Spinal cord (tissue), 10 donors: ENCODE data around the gene SSBP4. TPM values are rescaled to one million over a fixed set of nuclear protein-coding genes. Genes with fewer than 3 reads are reported as not detected.

Experiments used
- DNase-seq, 6 donors: peaks; one replicate each; pipeline versions ENCODE4 v3.0.0 to v3.0.0-alpha.2; 2013 to 2015; ENCODE audit warnings: low spot score in 6 of 6, low read depth in 4 of 6
- H3K27ac ChIP-seq: one replicate; pipeline ENCODE4 v1.5.1; 2013; ENCODE audit warnings: low read depth, low read length, control low read depth
- H3K27me3 ChIP-seq: one replicate; pipeline ENCODE4 v1.6.1; 2013; ENCODE audit warnings: low read length; ENCODE audit not compliant: control insufficient read depth, insufficient read depth
- H3K36me3 ChIP-seq: one replicate; pipeline ENCODE4 v1.6.1; 2013; ENCODE audit warnings: low read length; ENCODE audit not compliant: control insufficient read depth, insufficient read depth
- H3K4me1 ChIP-seq: one replicate; pipeline ENCODE4 v1.6.1; 2013; ENCODE audit warnings: low read length; ENCODE audit not compliant: control insufficient read depth, insufficient read depth
- H3K4me3 ChIP-seq: one replicate; pipeline ENCODE4 v1.5.1; 2013; ENCODE audit warnings: low read depth, low read length, control low read depth
- H3K9me3 ChIP-seq: one replicate; pipeline ENCODE4 v1.6.1; 2013; ENCODE audit warnings: low read length; ENCODE audit not compliant: control insufficient read depth, insufficient read depth
- WGBS: methylation state at CpG from one replicate; pipeline ENCODE4 v1.1.5; 2013; ENCODE audit warnings: missing lambda C conversion rate; ENCODE audit not compliant: insufficient coverage; 5-methylcytosine and 5-hydroxymethylcytosine counted together
- polyA plus RNA-seq, 2 donors: library from polyadenylated mRNA; unstranded; fragments of 120-200 nt; gene quantifications; one replicate each; pipeline ENCODE4 v1.2.1, GENCODE V29; 2013; ENCODE audit not compliant: insufficient read length in 2 of 2
- total RNA-seq, 2 donors: library from RNA; depleted of rRNA in 1 of 2; stranded (reverse); fragments of 120-200 nt in 1 of 2; fragments of >200 nt in 1 of 2; gene quantifications; one replicate each; pipeline versions ENCODE4 v1.2.3 to v1.2.4, GENCODE V29; 2013 to 2014
- donor health status: healthy.

The SSBP4 gene
- total and polyA plus RNA-seq, 4 donors: 33.5 to 166 (median 128) TPM

DNA sequence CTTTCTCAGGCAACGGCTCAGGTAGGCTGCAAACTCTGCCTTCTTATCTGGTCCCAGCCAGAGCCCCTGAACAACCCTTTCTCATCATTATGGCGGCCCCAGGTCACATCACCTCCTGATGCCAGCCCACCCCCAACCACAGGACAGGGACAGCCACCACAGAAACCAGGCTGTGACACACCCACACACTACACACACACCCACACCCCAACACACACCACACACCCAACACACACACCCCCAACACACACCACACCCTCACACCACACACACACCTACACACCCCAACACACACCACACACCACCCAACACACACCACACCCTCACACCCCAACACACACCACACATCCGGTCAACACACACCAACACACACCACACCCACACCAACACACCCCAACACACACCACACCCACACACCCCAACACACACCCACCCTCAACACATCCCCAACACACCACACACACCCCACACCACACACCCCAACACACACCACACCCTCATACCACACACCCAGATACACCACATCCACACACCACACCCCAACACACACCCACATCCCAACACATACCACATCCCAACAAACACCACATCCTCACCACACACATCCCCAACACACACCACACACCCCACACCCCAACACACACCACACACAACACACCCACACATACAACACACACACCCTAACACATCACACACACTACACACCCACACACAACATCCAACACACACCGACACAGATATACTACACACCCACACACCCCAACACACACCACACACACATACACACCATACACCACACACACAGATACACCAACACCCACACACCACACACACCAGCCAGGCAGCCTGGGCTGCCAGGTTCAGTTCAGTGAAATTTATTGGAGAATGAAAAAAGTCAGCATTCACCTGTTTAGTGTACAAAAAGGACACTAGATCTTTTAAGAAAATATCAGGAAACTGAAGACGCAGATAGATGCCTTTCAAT is 22.9 kb downstream of the SSBP4 start:
- H3K27ac ChIP-seq: no peak overlapping the region
- no peaks in the 10 kb centered on the region for H3K9me3 ChIP-seq
- no peak overlapping the region for H3K4me3 ChIP-seq
- H3K27me3 ChIP-seq: no peaks in the 10 kb centered on the region
- H3K36me3 ChIP-seq: peaks cover 64% of the 10 kb centered on the region
- 67% methylated on average over 2 of the region's 5 CpGs for WGBS
- DNase-seq: no peak
- peaks cover 21% of the 10 kb centered on the region for H3K4me1 ChIP-seq

DNA sequence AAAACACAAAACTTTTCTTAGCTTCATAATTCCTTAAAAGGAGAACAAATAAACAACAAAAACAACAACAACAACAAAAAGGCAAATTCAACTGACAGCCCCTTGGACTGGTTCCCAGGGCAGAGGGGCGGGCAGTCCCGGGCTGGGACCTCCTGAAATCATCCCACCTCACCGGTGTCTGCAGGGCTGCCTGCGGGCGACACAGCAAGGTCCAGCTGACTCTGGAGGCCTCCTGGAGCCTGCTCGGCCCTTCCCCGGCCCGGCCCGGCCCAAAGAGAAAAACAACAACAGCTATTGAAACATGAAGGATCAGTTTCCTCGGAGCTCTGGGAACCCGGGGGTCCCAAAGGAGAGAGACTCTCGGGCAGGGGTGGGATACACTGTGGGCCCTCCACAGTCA is 23.7 kb downstream of the SSBP4 start:
- no peak overlapping the region for H3K4me3 ChIP-seq

DNA sequence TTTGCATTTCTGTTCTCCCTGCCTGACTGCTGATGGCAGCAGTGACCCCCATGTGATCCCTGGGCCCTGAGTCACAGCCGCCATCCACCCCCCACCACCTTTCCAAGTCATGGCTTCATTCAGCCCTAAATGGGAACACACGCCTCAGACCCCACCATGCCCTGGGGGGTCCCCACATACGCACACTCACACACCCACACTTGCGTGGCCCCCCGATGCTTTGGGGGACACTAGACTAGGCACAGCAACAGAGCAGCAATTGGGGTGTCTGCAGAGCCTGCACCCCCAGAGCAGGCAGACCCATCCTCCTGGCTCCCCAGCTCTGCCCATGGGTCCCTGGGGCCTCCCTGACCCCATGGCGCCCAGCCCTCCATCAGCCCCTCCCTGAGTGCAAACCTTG is 24.2 kb downstream of the SSBP4 start:
- Histone ChIP-seq H3K27me3 (no peaks in the 10 kb centered on the region), H3K36me3 (peaks cover 75% of the 10 kb centered on the region), H3K4me1 (peaks cover 10% of the 10 kb centered on the region), H3K27ac (no peak overlapping the region), H3K4me3 (no peak overlapping the region), H3K9me3 (no peaks in the 10 kb centered on the region)
- WGBS: 94% methylated on average over 6 of the region's 6 CpGs
- no peak for DNase-seq

More for the DNA sequence above, 23.7 kb downstream of the SSBP4 start:
- WGBS: 64% methylated on average over 12 of the region's 12 CpGs
- no peak for DNase-seq
- H3K9me3 ChIP-seq: no peaks in the 10 kb centered on the region
- H3K4me1 ChIP-seq: peaks cover 14% of the 10 kb centered on the region
- H3K36me3 ChIP-seq: peaks cover 70% of the 10 kb centered on the region
- no peaks in the 10 kb centered on the region for H3K27me3 ChIP-seq
- no peak overlapping the region for H3K27ac ChIP-seq

DNA sequence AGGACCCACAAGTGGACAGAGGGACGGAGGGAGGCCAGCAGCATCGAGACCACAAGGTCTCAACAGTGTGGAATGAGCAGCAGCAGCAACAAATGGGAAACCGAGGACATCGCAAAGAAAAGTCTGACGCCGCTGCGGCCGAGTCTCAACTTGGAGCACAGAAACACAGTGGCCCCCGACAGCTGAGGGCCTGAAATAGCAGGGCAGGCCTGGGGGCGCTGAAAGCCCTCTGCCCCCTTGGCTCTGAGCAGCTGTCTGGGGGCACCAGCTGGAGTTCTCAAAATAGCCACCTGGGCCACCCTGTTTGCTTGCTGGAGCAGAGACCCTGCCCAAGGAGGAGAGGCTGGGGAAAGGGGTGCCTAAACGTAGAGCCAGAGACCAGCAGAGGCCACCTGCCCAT is 24.6 kb downstream of the SSBP4 start:
- Histone ChIP-seq H3K4me3 (no peak overlapping the region), H3K9me3 (no peaks in the 10 kb centered on the region), H3K4me1 (peaks cover 6% of the 10 kb centered on the region), H3K27me3 (no peaks in the 10 kb centered on the region), H3K27ac (no peak overlapping the region), H3K36me3 (peaks cover 79% of the 10 kb centered on the region)
- DNase-seq: no peak
- 87% methylated on average over 11 of the region's 11 CpGs for WGBS

DNA sequence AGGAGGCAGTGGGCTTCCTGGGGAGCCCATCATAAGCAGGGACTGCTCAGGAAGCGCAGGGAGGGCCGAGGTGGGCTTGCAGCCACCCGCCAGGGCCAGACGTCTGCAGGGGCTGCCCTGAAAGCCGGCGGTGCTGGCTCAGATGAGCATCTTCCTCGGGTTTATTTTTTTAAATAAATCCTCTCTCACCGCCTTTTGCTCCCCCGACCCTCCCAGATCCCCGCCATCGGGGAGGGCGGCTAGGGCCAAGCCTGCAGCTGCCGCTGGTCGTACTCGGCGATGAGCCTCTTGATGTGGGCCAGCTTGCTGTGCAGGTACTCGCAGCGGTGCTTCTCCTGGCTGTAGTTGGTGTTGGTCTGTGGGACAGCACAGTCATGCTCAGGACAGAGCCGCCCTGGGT is 25.3 kb downstream of the SSBP4 start:
- Histone ChIP-seq H3K9me3 (no peaks in the 10 kb centered on the region), H3K27ac (no peak overlapping the region), H3K4me3 (no peak overlapping the region), H3K27me3 (no peaks in the 10 kb centered on the region), H3K4me1 (no peaks in the 10 kb centered on the region), H3K36me3 (peaks cover 86% of the 10 kb centered on the region)
- WGBS: 82% methylated on average over 11 of the region's 19 CpGs
- DNase-seq: no peak

DNA sequence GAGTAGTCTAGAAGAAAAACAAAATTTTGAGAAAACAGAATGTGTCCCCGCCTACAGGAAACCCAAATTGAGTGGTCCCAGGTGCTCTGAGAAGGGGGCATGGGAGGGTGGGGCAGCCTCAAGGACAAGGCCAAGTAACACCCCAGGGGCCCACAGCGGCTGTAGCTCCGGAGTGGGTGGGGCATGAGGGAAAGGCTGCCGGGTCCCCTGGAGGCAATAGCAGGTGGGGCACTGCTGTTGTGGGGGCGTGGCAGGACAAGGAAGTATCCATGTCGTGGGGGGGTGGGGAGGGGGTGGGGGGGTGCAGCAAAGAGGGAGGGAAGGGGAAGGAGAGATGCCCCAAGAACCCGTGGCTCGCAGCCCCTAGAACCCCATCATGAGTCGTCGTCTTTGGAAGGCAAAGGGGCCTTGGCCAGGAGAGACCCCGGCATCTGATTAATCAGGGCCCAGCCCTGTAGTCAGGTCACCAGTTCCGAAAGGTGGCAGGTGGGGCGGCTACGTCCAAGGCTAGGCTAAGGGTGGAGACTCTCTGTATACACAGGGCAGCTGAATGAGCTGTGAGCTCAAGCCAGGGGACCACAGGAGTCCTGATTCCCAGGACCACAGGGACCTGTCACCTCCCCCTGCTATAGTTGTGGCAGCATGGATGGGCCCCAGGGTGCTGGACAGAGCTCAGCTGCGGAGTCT is 26.2 kb downstream of the SSBP4 start:
- Histone ChIP-seq H3K9me3 (no peaks in the 10 kb centered on the region), H3K27ac (no peak overlapping the region), H3K4me3 (no peak overlapping the region), H3K4me1 (no peaks in the 10 kb centered on the region), H3K36me3 (peaks cover 94% of the 10 kb centered on the region), H3K27me3 (no peaks in the 10 kb centered on the region)
- no peak for DNase-seq
- 94% methylated on average over 10 of the region's 15 CpGs for WGBS

DNA sequence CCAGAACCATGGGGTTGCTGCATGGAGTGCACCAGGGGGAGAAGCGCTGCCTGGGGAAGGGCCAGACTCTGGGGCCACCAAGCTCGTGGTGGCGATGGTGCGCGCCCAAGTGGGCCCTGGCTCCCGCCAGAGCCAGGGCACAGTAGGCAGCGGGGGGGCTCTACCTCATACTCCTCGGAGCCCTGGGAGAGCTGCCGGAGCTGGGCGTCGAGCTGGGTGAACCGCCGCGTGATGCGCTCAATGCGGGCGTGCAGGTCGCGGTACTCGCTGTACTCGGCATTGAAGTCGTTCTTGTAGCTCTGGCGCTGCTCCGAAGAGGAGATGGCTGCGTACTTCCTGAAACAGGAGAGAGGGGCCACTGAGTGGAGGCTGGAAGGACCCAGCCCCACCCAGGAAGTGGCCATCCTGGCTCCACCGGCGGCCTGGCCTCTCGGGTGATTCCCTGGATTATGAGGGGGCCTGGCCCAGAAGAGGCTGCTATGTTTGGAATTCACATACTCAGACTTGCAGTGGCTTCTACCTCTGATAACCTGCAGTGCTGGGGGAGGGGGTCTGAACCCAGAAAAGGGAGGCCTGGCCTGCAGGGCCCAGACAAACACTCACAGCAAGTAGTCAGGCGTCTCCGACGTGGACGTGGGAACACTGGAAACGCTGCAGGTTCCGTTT is 27.1 kb downstream of the SSBP4 start:
- no peak overlapping the region for H3K4me3 ChIP-seq
- no peaks in the 10 kb centered on the region for H3K9me3 ChIP-seq
- H3K36me3 ChIP-seq: peaks cover 94% of the 10 kb centered on the region
- WGBS: 95% methylated on average over 33 of the region's 34 CpGs
- DNase-seq: no peak
- no peak overlapping the region for H3K27ac ChIP-seq
- peaks cover 7% of the 10 kb centered on the region for H3K4me1 ChIP-seq
- no peaks in the 10 kb centered on the region for H3K27me3 ChIP-seq

DNA sequence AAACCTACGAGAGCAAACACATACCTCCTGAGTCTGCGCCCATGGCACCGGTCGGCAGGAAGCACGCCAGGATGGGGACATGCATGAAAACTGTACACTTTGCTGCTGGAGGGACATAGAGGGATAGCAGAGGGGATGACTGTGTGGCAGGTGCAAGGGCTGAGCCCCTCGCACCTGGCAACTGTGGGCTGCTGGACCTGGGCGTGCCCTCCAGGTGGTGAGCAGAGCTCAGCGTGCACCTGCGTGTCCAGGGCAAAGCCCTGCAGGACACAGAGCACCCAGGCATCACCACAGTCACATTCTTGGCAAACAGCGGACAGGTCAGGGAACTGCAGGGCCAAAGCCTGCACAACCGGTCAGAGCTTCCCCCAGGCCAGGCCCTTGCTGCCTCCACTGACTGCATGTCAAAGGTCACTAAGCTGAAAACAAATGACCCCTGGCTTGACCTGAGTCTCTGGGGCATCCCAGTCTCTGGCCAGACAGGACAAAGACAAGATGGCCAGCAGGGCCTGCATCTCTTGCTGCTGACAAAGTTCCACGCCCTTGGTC is 27.7 kb downstream of the SSBP4 start:
- H3K27ac ChIP-seq: no peak overlapping the region
- no peaks in the 10 kb centered on the region for H3K27me3 ChIP-seq
- H3K36me3 ChIP-seq: peaks cover 93% of the 10 kb centered on the region
- DNase-seq: no peak
- WGBS: 83% methylated on average over 12 of the region's 12 CpGs
- peaks cover 7% of the 10 kb centered on the region for H3K4me1 ChIP-seq
- no peak overlapping the region for H3K4me3 ChIP-seq
- no peaks in the 10 kb centered on the region for H3K9me3 ChIP-seq

DNA sequence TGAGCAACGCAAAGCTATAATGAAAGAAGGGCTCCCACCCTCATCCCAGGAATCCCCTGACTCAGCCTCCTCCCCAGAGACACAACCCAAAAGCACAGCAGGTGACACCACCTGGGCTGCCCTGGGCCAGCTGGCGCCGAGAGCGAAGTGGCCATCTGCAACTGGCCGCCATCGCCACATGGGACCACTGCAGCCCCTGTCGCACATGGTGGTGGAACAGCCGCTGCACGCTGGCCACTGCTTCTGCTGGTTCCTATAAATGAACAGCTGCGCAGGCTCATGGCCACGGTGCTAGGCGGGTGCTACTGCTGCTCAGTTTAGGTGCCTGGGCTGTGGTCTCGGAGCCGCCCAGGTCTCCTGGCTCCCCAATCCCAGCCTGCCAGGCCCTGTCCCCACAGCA is 30.4 kb downstream of the SSBP4 start:
- peaks cover 7% of the 10 kb centered on the region for H3K4me1 ChIP-seq
- no peaks in the 10 kb centered on the region for H3K27me3 ChIP-seq
- no peak overlapping the region for H3K4me3 ChIP-seq
- WGBS: 97% methylated on average over 14 of the region's 14 CpGs
- DNase-seq: no peak
- peaks cover 80% of the 10 kb centered on the region for H3K36me3 ChIP-seq
- H3K9me3 ChIP-seq: no peaks in the 10 kb centered on the region
- H3K27ac ChIP-seq: no peak overlapping the region
